Measurements from ENCODE around the gene DNASE2. TPM values are rescaled to one million over a fixed set of nuclear protein-coding genes. Genes with fewer than 3 reads are reported as not detected.
"Not testable (repeated sequence)": the region's sequence is repeated elsewhere in the genome, so short reads cannot be mapped to it uniquely, and the experiment has no call there.

Gene DNASE2
- total and polyA plus RNA-seq, 2 donors from 2014 or later: 34.7 to 50.9 TPM

DNA sequence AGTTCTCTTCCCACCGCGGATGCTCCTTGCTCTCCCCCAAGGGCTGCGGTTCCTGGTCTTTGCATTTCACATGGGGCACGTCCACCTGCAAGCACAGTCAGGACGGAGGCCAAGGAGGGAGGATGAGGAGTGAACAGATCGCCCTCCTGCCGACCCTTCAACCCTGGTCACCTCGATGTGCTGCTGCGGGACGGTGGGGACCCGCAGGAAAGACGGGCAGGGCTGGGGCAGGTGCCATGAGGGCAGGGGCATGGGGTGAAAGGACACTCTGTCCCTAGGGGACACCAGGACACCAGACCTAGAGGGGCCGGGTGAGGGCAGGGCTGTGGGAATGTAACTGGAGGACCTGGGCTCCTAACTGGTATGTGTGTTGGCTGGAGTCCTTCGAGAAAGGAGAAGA, 37.0 kb upstream of the DNASE2 start:
- DNase-seq: no peak

DNA sequence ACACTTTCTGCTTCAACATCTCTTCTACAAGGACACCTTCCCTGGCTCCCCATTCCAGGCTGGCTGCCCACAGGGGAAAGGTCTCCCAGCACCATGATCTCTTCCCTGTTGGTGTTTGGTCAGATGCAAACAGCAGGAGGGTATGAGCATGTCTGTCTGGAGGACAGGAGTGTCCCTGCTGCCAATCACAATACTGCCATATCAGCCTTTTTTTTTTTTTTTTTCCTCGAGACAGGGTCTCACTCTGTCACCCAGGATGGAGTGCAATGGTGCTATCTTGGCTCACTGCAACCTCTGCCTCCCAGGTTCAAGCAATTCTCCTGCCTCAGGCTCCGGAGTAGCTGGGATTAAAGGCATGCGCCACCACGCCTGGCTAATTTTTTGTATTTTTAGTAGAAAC, 34.6 kb upstream of the DNASE2 start:
- H3K9me3 ChIP-seq (ENCODE audit: control insufficient read depth in 2 of 3, insufficient read depth in 1 of 3, low read length in 3 of 3); H3K36me3 ChIP-seq (ENCODE audit: control insufficient read depth in 2 of 3, insufficient read depth in 3 of 3, low read length in 3 of 3); H3K27me3 ChIP-seq (ENCODE audit: control insufficient read depth, insufficient read depth, low read length); FAIRE-seq; intact Hi-C loops (cut with DNase I); DNase-seq; H3K4me3 ChIP-seq (ENCODE audit: low read length in 3 of 3); H3K9ac ChIP-seq (ENCODE audit: low read length in 3 of 3); H3K27ac ChIP-seq (ENCODE audit: low read depth in 2 of 2, low read length in 2 of 2): not testable (repeated sequence)
- peaks cover 0 to 14% (median 8%) of the 10 kb centered on the region in 3 donors for H3K4me1 ChIP-seq (ENCODE audit: control insufficient read depth in 2 of 3, insufficient read depth in 2 of 3, low read depth in 1 of 3, low read length in 3 of 3)

More for the DNA sequence above, 37.0 kb upstream of the DNASE2 start:
- TF ChIP-seq, protein P1, sequence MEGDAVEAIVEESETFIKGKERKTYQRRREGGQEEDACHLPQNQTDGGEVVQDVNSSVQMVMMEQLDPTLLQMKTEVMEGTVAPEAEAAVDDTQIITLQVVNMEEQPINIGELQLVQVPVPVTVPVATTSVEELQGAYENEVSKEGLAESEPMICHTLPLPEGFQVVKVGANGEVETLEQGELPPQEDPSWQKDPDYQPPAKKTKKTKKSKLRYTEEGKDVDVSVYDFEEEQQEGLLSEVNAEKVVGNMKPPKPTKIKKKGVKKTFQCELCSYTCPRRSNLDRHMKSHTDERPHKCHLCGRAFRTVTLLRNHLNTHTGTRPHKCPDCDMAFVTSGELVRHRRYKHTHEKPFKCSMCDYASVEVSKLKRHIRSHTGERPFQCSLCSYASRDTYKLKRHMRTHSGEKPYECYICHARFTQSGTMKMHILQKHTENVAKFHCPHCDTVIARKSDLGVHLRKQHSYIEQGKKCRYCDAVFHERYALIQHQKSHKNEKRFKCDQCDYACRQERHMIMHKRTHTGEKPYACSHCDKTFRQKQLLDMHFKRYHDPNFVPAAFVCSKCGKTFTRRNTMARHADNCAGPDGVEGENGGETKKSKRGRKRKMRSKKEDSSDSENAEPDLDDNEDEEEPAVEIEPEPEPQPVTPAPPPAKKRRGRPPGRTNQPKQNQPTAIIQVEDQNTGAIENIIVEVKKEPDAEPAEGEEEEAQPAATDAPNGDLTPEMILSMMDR (IDR thresholded peaks at IDR 0.05; ENCODE audit: borderline replicate concordance, extremely low read depth, insufficient read depth): no peak
- intact Hi-C loops (cut with DNase I): no loop called here
- peaks cover 0 to 5% (median 4%) of the 10 kb centered on the region in 3 donors for H3K4me1 ChIP-seq (ENCODE audit: control insufficient read depth in 2 of 3, insufficient read depth in 2 of 3, low read depth in 1 of 3, low read length in 3 of 3)
- FAIRE-seq: no peak
- no peak overlapping the region for H3K27ac ChIP-seq (ENCODE audit: low read depth in 2 of 2, low read length in 2 of 2)
- no peaks in the 10 kb centered on the region for H3K9me3 ChIP-seq (ENCODE audit: control insufficient read depth in 2 of 3, insufficient read depth in 1 of 3, low read length in 3 of 3)
- no peak overlapping the region for H3K4me3 ChIP-seq (ENCODE audit: low read length in 3 of 3)
- H3K9ac ChIP-seq (ENCODE audit: low read length in 3 of 3): no peak overlapping the region
- H3K36me3 ChIP-seq (ENCODE audit: control insufficient read depth in 2 of 3, insufficient read depth in 3 of 3, low read length in 3 of 3): peaks cover 0 to 10% (median 10%) of the 10 kb centered on the region in 3 donors
- no peaks in the 10 kb centered on the region for H3K27me3 ChIP-seq (ENCODE audit: control insufficient read depth, insufficient read depth, low read length)

DNA sequence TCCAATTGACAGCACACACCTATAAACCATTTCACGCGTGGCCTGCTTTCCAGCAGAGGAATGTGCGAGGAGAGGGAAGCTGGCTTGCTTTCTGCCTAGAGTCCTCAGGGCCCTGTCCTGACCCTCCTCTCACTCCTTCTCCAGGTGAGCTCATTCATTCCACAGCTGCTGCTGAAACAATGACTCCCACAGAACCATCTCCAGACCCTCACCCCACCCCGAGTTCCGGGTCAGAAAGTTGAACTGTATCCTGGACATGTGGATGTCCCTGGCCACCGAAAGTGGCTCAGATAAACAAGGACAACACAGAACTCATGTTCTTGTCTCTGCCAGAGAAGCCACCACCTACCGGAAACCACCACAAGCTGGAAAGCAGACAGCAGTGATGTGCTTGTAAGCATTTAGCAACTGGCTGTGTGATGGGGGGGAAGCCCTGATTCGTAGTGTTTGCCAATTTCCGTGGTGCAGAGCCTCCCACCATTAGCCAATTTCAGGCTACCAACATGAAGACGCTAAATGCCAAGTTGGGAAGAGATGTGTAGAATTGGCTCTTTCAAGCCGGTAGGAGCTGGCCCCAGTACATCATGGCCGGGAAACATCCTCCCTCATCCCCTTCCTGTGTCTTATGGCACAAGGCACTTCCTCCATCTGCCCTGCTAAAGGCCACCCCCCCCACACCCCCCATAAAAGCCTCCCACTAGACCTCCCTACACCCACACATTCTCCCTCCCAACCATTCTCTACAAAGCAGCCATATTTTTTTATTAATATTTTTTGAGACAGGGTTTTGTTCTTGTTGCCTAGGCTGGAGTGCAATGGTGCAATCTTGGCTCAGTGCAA, 32.8 kb upstream of the DNASE2 start:
- peak overlapping the region in 1 of 3 donors; percentile 47 for H3K4me3 ChIP-seq (ENCODE audit: low read length in 3 of 3)
- no peaks in the 10 kb centered on the region for H3K9me3 ChIP-seq (ENCODE audit: control insufficient read depth in 2 of 3, insufficient read depth in 1 of 3, low read length in 3 of 3)
- no peaks in the 10 kb centered on the region for H3K36me3 ChIP-seq (ENCODE audit: control insufficient read depth in 2 of 3, insufficient read depth in 3 of 3, low read length in 3 of 3)
- intact Hi-C loops (cut with DNase I): no loop called here
- no peak overlapping the region for H3K27ac ChIP-seq (ENCODE audit: low read depth in 2 of 2, low read length in 2 of 2)
- H3K4me1 ChIP-seq (ENCODE audit: control insufficient read depth in 2 of 3, insufficient read depth in 2 of 3, low read depth in 1 of 3, low read length in 3 of 3): peaks cover 0 to 14% (median 8%) of the 10 kb centered on the region in 3 donors
- FAIRE-seq (no peak), DNase-seq (peak in 3 of 5 donors; percentile 25 to 56 (median 33))
- no peak overlapping the region for H3K9ac ChIP-seq (ENCODE audit: low read length in 3 of 3)
- no peaks in the 10 kb centered on the region for H3K27me3 ChIP-seq (ENCODE audit: control insufficient read depth, insufficient read depth, low read length)
- TF ChIP-seq, protein P1 (IDR thresholded peaks at IDR 0.05; ENCODE audit: borderline replicate concordance, extremely low read depth, insufficient read depth): no peak

DNA sequence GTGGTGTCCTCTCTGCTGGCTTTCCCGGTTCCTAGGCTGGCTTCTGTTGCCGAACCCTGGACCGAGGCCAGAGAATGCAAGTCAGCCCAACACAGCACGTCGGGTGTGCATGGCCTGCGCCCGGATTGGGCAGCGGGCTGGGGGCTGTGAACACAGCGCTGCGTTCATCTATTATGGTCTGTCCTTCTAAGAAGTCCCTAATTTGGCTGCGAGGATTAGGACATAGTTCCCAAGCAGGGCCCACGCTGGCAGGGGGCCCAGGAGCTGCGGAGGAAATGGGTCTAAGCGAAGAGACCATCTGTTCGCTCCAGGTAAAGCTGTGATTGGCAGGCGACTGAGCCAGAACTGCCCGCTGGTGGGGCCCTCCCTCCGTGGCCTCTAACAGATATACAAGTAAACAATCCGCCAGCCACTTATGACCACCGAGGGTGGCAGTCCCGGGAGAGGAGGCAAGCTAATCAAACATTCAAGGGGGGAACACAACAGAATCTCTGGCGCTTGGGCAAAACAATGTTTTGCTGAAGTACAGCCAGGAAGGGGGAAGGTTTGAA, 31.8 kb upstream of the DNASE2 start:
- Histone ChIP-seq H3K9me3 (ENCODE audit: control insufficient read depth in 2 of 3, insufficient read depth in 1 of 3, low read length in 3 of 3) (no peaks in the 10 kb centered on the region), H3K4me1 (ENCODE audit: control insufficient read depth in 2 of 3, insufficient read depth in 2 of 3, low read depth in 1 of 3, low read length in 3 of 3) (peaks cover 0 to 14% (median 4%) of the 10 kb centered on the region in 3 donors), H3K27ac (ENCODE audit: low read depth in 2 of 2, low read length in 2 of 2) (no peak overlapping the region), H3K4me3 (ENCODE audit: low read length in 3 of 3) (peak overlapping the region in 1 of 3 donors; percentile 47), H3K27me3 (ENCODE audit: control insufficient read depth, insufficient read depth, low read length) (no peaks in the 10 kb centered on the region), H3K36me3 (ENCODE audit: control insufficient read depth in 2 of 3, insufficient read depth in 3 of 3, low read length in 3 of 3) (no peaks in the 10 kb centered on the region), H3K9ac (ENCODE audit: low read length in 3 of 3) (no peak overlapping the region)
- intact Hi-C loops (cut with DNase I): no loop called here
- FAIRE-seq (no peak), DNase-seq (peak; percentile 60 to 92 (median 75))
- TF ChIP-seq, protein P1 (IDR thresholded peaks at IDR 0.05; ENCODE audit: borderline replicate concordance, extremely low read depth, insufficient read depth): no peak
